ENCODE measurements around the gene KLHL29.

GRCh38 chr2:23603156-23603555, 218.2 kb downstream of the KLHL29 start:
- TF ChIP-seq CTCF (conservative IDR thresholded peaks at IDR 0.05; ENCODE audit: low read length) (no peak), EZH2phosphoT487 (IDR thresholded peaks at IDR 0.05; ENCODE audit: borderline replicate concordance, low read depth, low read length) (no peak)

Data from OCI-LY7 (cell line).